ENCODE measurements around the gene NEK6.

NEK6 gene

DNA sequence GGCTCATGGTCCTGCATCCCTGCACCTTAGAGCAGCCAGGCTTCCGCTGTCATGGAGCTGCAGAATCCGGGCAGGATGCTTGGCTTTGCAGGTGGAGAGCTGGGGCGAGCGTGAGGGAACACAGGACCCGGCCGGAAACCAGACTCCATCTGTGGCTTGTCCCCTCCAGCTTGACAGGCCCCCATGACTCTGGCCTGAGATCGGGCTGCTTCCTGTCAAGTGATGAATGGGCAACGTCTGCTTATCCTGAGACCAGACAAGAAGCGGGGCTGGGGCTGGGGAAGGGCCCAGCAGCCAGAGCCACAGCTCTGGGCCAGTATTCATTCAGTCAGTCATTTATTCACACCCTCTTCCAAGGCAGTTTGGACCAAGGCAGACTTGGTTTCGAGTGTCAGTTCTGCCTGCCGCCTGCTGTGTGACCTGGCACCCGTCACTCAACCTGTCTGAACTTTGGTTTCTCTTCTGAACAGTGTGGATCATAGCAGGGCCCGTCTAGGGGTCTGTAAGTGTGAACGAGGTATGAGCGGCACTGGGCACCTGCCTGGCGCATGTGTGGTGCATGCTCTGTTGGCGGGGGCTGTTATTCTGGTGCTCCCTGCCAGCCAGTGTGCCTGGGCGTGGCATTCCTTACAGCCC is 37.5 kb downstream of the NEK6 start:
- TF ChIP-seq, protein P1, sequence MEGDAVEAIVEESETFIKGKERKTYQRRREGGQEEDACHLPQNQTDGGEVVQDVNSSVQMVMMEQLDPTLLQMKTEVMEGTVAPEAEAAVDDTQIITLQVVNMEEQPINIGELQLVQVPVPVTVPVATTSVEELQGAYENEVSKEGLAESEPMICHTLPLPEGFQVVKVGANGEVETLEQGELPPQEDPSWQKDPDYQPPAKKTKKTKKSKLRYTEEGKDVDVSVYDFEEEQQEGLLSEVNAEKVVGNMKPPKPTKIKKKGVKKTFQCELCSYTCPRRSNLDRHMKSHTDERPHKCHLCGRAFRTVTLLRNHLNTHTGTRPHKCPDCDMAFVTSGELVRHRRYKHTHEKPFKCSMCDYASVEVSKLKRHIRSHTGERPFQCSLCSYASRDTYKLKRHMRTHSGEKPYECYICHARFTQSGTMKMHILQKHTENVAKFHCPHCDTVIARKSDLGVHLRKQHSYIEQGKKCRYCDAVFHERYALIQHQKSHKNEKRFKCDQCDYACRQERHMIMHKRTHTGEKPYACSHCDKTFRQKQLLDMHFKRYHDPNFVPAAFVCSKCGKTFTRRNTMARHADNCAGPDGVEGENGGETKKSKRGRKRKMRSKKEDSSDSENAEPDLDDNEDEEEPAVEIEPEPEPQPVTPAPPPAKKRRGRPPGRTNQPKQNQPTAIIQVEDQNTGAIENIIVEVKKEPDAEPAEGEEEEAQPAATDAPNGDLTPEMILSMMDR (IDR thresholded peaks at IDR 0.05): no peak
- H3K4me3 ChIP-seq: no peak overlapping the region
- no peaks in the 10 kb centered on the region for H3K27me3 ChIP-seq
- peaks cover 0 to 93% (median 44%) of the 10 kb centered on the region in 4 donors for H3K4me1 ChIP-seq
- H3K36me3 ChIP-seq: no peaks in the 10 kb centered on the region
- intact Hi-C loops (cut with DNase I; ENCODE audit: low total_unique reads): loop anchor here (10.0 kb wide), 1 partner anchor 170 kb away; no protein-coding TSS in a partner anchor
- no peak for DNase-seq
- H3K27ac ChIP-seq: no peak overlapping the region
- no peaks in the 10 kb centered on the region for H3K9me3 ChIP-seq

DNA sequence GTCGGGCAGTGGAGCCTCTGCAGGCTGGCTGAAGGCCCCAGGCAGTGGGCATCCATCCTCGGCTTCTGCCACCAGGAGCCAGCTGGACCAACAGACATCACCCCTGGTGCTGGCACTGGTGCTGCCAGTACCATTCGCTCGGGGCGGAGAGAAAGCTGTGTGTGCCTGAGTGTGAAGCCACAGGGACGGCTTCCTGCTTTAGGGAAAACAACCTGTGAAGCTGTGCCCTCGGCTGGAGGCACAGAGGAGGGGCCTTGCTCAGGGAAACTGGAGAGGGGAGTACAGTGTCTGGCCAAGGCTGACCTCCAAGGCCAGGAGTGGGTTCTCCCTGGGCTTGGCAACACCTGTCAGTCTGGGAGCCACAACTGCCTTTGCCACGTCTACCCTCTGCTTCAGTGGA is 38.3 kb downstream of the NEK6 start:
- intact Hi-C loops (cut with DNase I; ENCODE audit: low total_unique reads): loop anchor here (10.0 kb wide), 1 partner anchor 171 kb away; no protein-coding TSS in a partner anchor
- no peak for DNase-seq
- no peaks in the 10 kb centered on the region for H3K9me3 ChIP-seq
- no peak overlapping the region for H3K4me3 ChIP-seq
- no peaks in the 10 kb centered on the region for H3K36me3 ChIP-seq
- H3K27ac ChIP-seq: peak overlapping the region in 1 of 2 donors; percentile 39
- H3K4me1 ChIP-seq: peaks cover 0 to 86% (median 41%) of the 10 kb centered on the region in 4 donors
- no peaks in the 10 kb centered on the region for H3K27me3 ChIP-seq
- TF ChIP-seq, protein P1 (IDR thresholded peaks at IDR 0.05): no peak

DNA sequence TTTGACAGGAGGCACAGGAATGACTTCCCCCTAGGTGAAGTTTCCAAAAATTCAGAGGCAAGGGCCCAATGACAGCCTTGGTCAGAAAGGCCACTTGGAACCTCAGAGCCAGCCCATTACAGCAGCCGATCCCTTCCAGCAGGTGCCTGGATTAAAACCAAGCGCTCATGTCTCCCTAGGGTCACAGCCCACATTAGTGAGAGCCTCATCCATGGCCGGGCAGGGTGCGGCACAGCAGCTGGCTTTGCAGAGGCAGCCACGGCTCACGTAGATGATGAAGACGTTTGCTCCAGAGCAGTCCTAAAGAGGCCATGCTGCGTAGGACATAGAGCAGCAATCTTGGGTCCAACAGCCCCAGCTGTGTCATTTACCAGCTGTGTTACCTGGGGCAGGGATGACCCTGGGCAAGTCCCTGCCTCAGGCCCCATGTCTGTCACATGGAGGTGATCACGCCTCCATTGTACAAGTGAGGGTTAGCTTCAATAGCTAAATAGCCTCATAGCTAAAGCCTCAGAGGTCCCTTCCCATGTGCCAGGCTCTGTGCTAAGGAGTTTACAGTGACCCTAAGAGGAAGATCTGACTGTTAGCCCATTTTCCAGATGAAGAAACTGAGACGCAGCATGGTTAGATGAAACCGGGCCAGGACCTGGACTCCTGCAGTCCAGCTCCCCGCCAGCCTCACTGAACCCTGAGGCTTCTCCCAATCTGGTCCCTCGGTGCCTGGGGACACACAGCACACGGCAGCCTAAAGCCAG is 39.2 kb downstream of the NEK6 start:
- Histone ChIP-seq H3K9me3 (no peaks in the 10 kb centered on the region), H3K27me3 (no peaks in the 10 kb centered on the region), H3K4me3 (no peak overlapping the region), H3K27ac (peak overlapping the region in 1 of 2 donors; percentile 24), H3K4me1 (peaks cover 0 to 78% (median 32%) of the 10 kb centered on the region in 4 donors), H3K36me3 (peaks cover 0 to 5% (median 5%) of the 10 kb centered on the region in 3 donors)
- DNase-seq: no peak
- TF ChIP-seq, protein P1 (IDR thresholded peaks at IDR 0.05): no peak
- intact Hi-C loops (cut with DNase I; ENCODE audit: low total_unique reads): loop anchor here (10.0 kb wide), 1 partner anchor 172 kb away; no protein-coding TSS in a partner anchor

DNA sequence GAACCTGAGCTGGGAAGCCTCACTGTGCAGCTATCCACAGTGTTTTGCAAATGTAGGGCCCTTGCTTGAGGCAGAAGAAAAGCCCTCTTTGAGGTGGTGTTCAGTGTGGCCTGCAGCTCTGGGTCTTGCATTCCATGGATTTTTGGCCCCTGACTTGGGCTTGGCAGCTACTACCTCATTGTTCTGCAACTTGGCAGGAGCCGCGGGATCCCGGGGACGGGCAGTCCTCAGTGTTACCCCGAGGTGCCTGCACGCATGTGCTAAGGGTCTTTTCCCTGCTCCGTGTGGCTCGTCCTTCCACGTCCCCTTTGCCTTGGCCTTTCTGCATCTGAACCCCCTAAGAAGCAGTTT is 39.8 kb downstream of the NEK6 start:
- TF ChIP-seq, protein P1 (IDR thresholded peaks at IDR 0.05): no peak
- Histone ChIP-seq H3K4me1 (peaks cover 0 to 72% (median 27%) of the 10 kb centered on the region in 4 donors), H3K27me3 (no peaks in the 10 kb centered on the region), H3K9me3 (no peaks in the 10 kb centered on the region), H3K27ac (peak overlapping the region in 1 of 2 donors; percentile 24), H3K36me3 (peaks cover 0 to 11% (median 10%) of the 10 kb centered on the region in 3 donors), H3K4me3 (no peak overlapping the region)
- intact Hi-C loops (cut with DNase I; ENCODE audit: low total_unique reads): loop anchor here (10.0 kb wide), 1 partner anchor 173 kb away; no protein-coding TSS in a partner anchor
- DNase-seq: peak in 1 of 2 donors; percentile 63

DNA sequence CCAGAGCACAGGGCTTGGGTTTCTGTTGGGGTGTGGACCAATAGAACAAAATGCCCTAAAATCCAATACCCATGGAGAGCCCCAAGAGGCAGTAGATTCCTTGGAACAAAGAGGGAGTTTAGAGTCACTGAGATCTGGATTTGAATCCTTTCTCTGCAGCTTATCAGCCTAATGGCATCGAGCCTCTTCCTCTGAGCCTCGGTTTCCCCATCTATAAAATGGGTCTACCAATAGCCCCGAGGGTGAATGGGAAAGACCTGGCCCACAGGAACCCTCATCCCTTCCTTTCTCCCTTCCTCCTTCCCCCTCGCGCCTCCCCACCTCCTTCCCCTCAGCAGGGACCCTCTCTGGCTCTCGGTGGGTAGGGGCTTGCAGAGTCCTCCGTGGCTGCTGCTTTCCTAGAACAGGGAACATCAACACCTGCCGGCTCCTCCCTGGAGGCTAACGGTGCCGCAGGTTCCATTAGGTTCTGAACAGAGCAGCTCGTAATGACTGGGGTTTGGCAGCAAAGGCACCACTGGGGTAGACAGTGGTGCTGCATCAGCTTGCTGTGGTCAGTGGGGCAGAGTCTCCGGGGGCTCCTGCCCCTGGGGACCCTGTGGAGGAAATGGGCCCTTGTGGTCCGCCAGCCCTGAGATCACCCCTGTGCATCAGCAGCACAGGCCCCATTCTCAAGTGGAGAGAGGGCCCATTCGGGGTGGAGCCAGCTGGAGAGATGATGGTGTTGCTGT is 40.3 kb downstream of the NEK6 start:
- TF ChIP-seq, protein P1 (IDR thresholded peaks at IDR 0.05): no peak
- Histone ChIP-seq H3K4me1 (peaks cover 0 to 67% (median 23%) of the 10 kb centered on the region in 4 donors), H3K9me3 (no peaks in the 10 kb centered on the region), H3K27me3 (no peaks in the 10 kb centered on the region), H3K36me3 (peaks cover 0 to 16% (median 16%) of the 10 kb centered on the region in 3 donors), H3K27ac (peak overlapping the region in 1 of 2 donors; percentile 24), H3K4me3 (no peak overlapping the region)
- no peak for DNase-seq
- intact Hi-C loops (cut with DNase I; ENCODE audit: low total_unique reads): loop anchor here (10.0 kb wide), 1 partner anchor 173 kb away; no protein-coding TSS in a partner anchor

Measured in tibial artery (tissue), 4 donors.